Measurements from ENCODE around the gene IQGAP3. TPM values are rescaled to one million over a fixed set of nuclear protein-coding genes. Genes with fewer than 3 reads are reported as not detected.

The IQGAP3 gene
- total RNA-seq, 1 donor from 2014 or later = 13.1 TPM

- peaks cover 58% of the 10 kb centered on the region for H3K4me1 Mint-ChIP-seq (ENCODE audit: unreplicated experiment)
- H3K27ac Mint-ChIP-seq (ENCODE audit: unreplicated experiment) = no peak overlapping the region
- H3K27me3 Mint-ChIP-seq (ENCODE audit: unreplicated experiment) = peaks cover 16% of the 10 kb centered on the region
- peaks cover 15% of the 10 kb centered on the region for H3K36me3 Mint-ChIP-seq (ENCODE audit: low read depth, unreplicated experiment)
- peak overlapping the region; percentile 12 for H3K4me3 Mint-ChIP-seq (ENCODE audit: unreplicated experiment)
- TF ChIP-seq, protein P1, sequence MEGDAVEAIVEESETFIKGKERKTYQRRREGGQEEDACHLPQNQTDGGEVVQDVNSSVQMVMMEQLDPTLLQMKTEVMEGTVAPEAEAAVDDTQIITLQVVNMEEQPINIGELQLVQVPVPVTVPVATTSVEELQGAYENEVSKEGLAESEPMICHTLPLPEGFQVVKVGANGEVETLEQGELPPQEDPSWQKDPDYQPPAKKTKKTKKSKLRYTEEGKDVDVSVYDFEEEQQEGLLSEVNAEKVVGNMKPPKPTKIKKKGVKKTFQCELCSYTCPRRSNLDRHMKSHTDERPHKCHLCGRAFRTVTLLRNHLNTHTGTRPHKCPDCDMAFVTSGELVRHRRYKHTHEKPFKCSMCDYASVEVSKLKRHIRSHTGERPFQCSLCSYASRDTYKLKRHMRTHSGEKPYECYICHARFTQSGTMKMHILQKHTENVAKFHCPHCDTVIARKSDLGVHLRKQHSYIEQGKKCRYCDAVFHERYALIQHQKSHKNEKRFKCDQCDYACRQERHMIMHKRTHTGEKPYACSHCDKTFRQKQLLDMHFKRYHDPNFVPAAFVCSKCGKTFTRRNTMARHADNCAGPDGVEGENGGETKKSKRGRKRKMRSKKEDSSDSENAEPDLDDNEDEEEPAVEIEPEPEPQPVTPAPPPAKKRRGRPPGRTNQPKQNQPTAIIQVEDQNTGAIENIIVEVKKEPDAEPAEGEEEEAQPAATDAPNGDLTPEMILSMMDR (IDR thresholded peaks at IDR 0.05; ENCODE audit: unreplicated experiment) = no peak
- H3K9me3 Mint-ChIP-seq (ENCODE audit: unreplicated experiment) = no peaks in the 10 kb centered on the region
- DNase-seq (ENCODE audit: low spot score) = no peak
Observed at GRCh38 chr1:156495401-156496140, 76.8 kb downstream of the IQGAP3 start.

DNA sequence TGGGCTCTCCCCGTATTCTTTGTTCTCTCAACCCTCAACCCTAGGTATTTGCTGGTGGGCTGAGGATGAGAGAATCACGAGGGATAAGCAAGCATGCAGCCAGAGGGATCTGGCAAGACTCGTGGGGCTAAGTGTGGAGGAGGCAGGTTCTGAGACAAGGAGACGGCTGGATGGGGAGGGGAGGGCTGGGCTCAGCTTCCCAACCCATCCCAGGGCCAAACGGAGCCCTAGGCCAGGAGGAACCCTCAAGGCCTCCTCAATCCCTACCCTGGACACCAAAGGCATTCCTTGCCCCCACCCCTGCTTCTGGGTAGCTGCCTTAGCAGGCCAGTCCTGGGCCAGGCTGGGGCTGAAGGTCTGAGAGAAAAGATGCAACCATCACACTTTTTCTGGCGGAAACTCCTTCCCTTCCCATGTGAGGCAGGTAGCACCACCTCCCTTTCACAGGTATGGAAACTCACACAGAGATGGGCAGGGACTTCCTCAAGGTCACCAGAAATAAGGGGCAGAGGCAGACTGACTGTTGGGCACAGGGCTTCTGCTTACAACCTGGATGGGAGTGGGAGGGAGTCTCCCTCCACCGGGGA is 78.0 kb downstream of the IQGAP3 start:
- TF ChIP-seq, protein P1 (IDR thresholded peaks at IDR 0.05; ENCODE audit: unreplicated experiment) = no peak
- Mint-ChIP-seq H3K4me3 (ENCODE audit: unreplicated experiment) (no peak overlapping the region), H3K27ac (ENCODE audit: unreplicated experiment) (no peak overlapping the region), H3K36me3 (ENCODE audit: low read depth, unreplicated experiment) (peaks cover 15% of the 10 kb centered on the region), H3K9me3 (ENCODE audit: unreplicated experiment) (no peaks in the 10 kb centered on the region), H3K4me1 (ENCODE audit: unreplicated experiment) (peaks cover 65% of the 10 kb centered on the region), H3K27me3 (ENCODE audit: unreplicated experiment) (peaks cover 18% of the 10 kb centered on the region)
- no peak for DNase-seq (ENCODE audit: low spot score)

- Mint-ChIP-seq H3K9me3 (ENCODE audit: unreplicated experiment) (no peaks in the 10 kb centered on the region), H3K27me3 (ENCODE audit: unreplicated experiment) (peaks cover 18% of the 10 kb centered on the region), H3K4me1 (ENCODE audit: unreplicated experiment) (peaks cover 69% of the 10 kb centered on the region), H3K4me3 (ENCODE audit: unreplicated experiment) (no peak overlapping the region), H3K27ac (ENCODE audit: unreplicated experiment) (no peak overlapping the region), H3K36me3 (ENCODE audit: low read depth, unreplicated experiment) (peaks cover 15% of the 10 kb centered on the region)
- TF ChIP-seq, protein P1 (IDR thresholded peaks at IDR 0.05; ENCODE audit: unreplicated experiment) = no peak
- DNase-seq (ENCODE audit: low spot score) = no peak
Observed at GRCh38 chr1:156493742-156494141, 78.6 kb downstream of the IQGAP3 start.

DNA sequence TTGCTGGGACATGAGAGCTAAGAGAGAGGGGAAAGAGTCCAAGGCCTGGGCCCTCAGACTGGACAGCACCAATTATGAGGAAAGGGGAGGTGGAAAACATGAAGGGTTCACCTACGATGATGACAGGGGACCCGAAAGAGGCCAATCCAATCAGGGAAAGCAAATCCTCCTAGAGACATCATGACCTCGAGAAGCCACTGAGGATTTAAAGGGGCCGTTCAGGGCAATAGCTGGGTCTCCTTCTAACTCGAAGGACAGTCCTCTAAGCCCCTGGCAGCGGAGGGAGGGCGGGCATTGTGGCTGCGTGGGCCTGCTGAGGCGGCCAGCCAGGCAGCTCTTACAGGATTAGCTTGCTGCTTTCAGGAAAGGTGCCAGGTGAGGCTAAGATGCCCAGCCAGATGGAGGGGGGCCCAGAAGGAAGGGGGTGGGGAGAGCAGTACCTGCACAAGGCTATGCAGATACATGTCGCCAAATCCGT is 79.2 kb downstream of the IQGAP3 start:
- no peaks in the 10 kb centered on the region for H3K9me3 Mint-ChIP-seq (ENCODE audit: unreplicated experiment)
- peaks cover 21% of the 10 kb centered on the region for H3K27me3 Mint-ChIP-seq (ENCODE audit: unreplicated experiment)
- H3K36me3 Mint-ChIP-seq (ENCODE audit: low read depth, unreplicated experiment) = peaks cover 15% of the 10 kb centered on the region
- H3K27ac Mint-ChIP-seq (ENCODE audit: unreplicated experiment) = peak overlapping the region; percentile 72
- DNase-seq (ENCODE audit: low spot score) = no peak
- peaks cover 69% of the 10 kb centered on the region for H3K4me1 Mint-ChIP-seq (ENCODE audit: unreplicated experiment)
- TF ChIP-seq, protein P1 (IDR thresholded peaks at IDR 0.05; ENCODE audit: unreplicated experiment) = no peak
- H3K4me3 Mint-ChIP-seq (ENCODE audit: unreplicated experiment) = no peak overlapping the region

DNA sequence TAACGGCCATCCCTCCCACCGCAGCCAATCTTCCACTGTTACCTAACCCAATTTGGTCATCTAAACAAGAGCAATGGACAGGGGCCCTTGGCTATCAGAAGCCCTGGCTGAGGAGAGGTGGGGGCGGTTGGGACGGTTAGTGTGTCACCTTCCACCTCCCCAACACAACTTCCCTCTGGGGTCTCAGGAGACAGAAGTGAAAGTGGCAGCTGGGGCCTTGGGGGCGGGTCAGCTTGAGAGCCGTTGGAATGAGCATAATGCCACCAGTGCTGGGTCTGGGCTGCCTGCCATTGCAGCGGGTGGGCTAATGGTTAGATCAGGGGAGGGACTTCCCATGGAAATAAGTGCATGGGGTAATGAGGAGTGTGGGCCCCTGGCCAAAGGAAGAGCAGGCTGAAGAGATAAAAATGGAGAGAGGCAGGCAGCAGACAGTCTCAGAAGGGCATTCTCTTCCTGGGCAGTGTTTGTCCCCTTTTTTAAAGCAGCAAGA is 79.7 kb downstream of the IQGAP3 start:
- Mint-ChIP-seq H3K9me3 (ENCODE audit: unreplicated experiment) (no peaks in the 10 kb centered on the region), H3K36me3 (ENCODE audit: low read depth, unreplicated experiment) (peaks cover 10% of the 10 kb centered on the region), H3K27me3 (ENCODE audit: unreplicated experiment) (peaks cover 27% of the 10 kb centered on the region), H3K4me1 (ENCODE audit: unreplicated experiment) (peaks cover 68% of the 10 kb centered on the region), H3K27ac (ENCODE audit: unreplicated experiment) (peak overlapping the region; percentile 72), H3K4me3 (ENCODE audit: unreplicated experiment) (peak overlapping the region; percentile 63)
- TF ChIP-seq, protein P1 (IDR thresholded peaks at IDR 0.05; ENCODE audit: unreplicated experiment) = no peak
- DNase-seq (ENCODE audit: low spot score) = no peak
